Activated T-helper 17 cell treated with anti-CD3 and anti-CD28 coated beads, Interleukin-2, amount 50 U/mL, for 72 hours (primary cell): ENCODE measurements around the gene HSD17B3. TPM values are rescaled to one million over a fixed set of nuclear protein-coding genes. Genes with fewer than 3 reads are reported as not detected.
"Not testable (repeated sequence)": the region's sequence is repeated elsewhere in the genome, so short reads cannot be mapped to it uniquely, and the experiment has no call there.

Experiments
- ATAC-seq: fragments of 150-1000 bp; cut with Tn5 transposase; replicated peaks from 2 replicates; pipeline ENCODE4 v1.10.0; 2021; ENCODE audit warnings: mild to moderate bottlenecking, moderate library complexity
- H3K27ac Mint-ChIP-seq: one replicate; pipeline ENCODE4 v1.8.0; 2022; ENCODE audit warnings: mixed read lengths
- H3K27me3 Mint-ChIP-seq: one replicate; pipeline ENCODE4 v1.8.0; 2022; ENCODE audit warnings: mixed read lengths
- H3K36me3 Mint-ChIP-seq: one replicate; pipeline ENCODE4 v1.8.0; 2022; ENCODE audit warnings: low read depth, mild to moderate bottlenecking, mixed read lengths
- H3K4me1 Mint-ChIP-seq: one replicate; pipeline ENCODE4 v1.8.0; 2022; ENCODE audit warnings: mixed read lengths
- H3K4me3 Mint-ChIP-seq: one replicate; pipeline ENCODE4 v1.8.0; 2022; ENCODE audit warnings: mild to moderate bottlenecking, mixed read lengths
- H3K9me3 Mint-ChIP-seq: one replicate; pipeline ENCODE4 v1.8.0; 2022; ENCODE audit warnings: mixed read lengths
- total RNA-seq, 2 donors: library from RNA; stranded (reverse); gene quantifications; one replicate each; pipeline ENCODE4 v1.2.3, GENCODE V29; 2022

The HSD17B3 gene
- total RNA-seq, 2 donors from 2014 or later, result not detected

GRCh38 chr9:96204853-96205252, 97.1 kb downstream of the HSD17B3 start:
- ATAC-seq, result no peak
- no peaks in the 10 kb centered on the region for H3K36me3 Mint-ChIP-seq
- H3K4me1 Mint-ChIP-seq, result no peaks in the 10 kb centered on the region
- no peak overlapping the region for H3K4me3 Mint-ChIP-seq
- H3K27ac Mint-ChIP-seq, result no peak overlapping the region
- H3K27me3 Mint-ChIP-seq, result no peaks in the 10 kb centered on the region
- no peaks in the 10 kb centered on the region for H3K9me3 Mint-ChIP-seq

GRCh38 chr9:96203867-96204501, 98.0 kb downstream of the HSD17B3 start:
- H3K27me3 Mint-ChIP-seq, result peaks cover 4% of the 10 kb centered on the region
- no peak overlapping the region for H3K4me3 Mint-ChIP-seq
- no peak overlapping the region for H3K27ac Mint-ChIP-seq
- H3K36me3 Mint-ChIP-seq, result no peaks in the 10 kb centered on the region
- ATAC-seq, result no peak
- H3K4me1 Mint-ChIP-seq, result no peaks in the 10 kb centered on the region
- H3K9me3 Mint-ChIP-seq, result no peaks in the 10 kb centered on the region

- H3K36me3 Mint-ChIP-seq, result no peaks in the 10 kb centered on the region
- no peaks in the 10 kb centered on the region for H3K4me1 Mint-ChIP-seq
- no peak overlapping the region for H3K4me3 Mint-ChIP-seq
- no peak overlapping the region for H3K27ac Mint-ChIP-seq
- no peaks in the 10 kb centered on the region for H3K9me3 Mint-ChIP-seq
- H3K27me3 Mint-ChIP-seq, result peaks cover 5% of the 10 kb centered on the region
- no peak for ATAC-seq
Observed at GRCh38 chr9:96202971-96203780, 98.8 kb downstream of the HSD17B3 start.

- H3K4me1 Mint-ChIP-seq, result no peaks in the 10 kb centered on the region
- H3K27ac Mint-ChIP-seq, result no peak overlapping the region
- no peaks in the 10 kb centered on the region for H3K36me3 Mint-ChIP-seq
- H3K9me3 Mint-ChIP-seq, result no peaks in the 10 kb centered on the region
- H3K27me3 Mint-ChIP-seq, result peaks cover 12% of the 10 kb centered on the region
- ATAC-seq, result no peak
- no peak overlapping the region for H3K4me3 Mint-ChIP-seq
Observed at GRCh38 chr9:96201140-96201539, 100.8 kb downstream of the HSD17B3 start.

GRCh38 chr9:96199006-96199405, 103.0 kb downstream of the HSD17B3 start:
- Mint-ChIP-seq H3K4me1 (no peaks in the 10 kb centered on the region), H3K4me3 (no peak overlapping the region), H3K9me3 (no peaks in the 10 kb centered on the region), H3K27me3 (peaks cover 17% of the 10 kb centered on the region), H3K27ac (no peak overlapping the region), H3K36me3 (no peaks in the 10 kb centered on the region)
- ATAC-seq, result no peak

GRCh38 chr9:96195541-96195940, 106.4 kb downstream of the HSD17B3 start:
- Mint-ChIP-seq H3K27ac (no peak overlapping the region), H3K36me3 (no peaks in the 10 kb centered on the region), H3K9me3 (peaks cover 5% of the 10 kb centered on the region), H3K27me3 (peaks cover 29% of the 10 kb centered on the region), H3K4me1 (no peaks in the 10 kb centered on the region), H3K4me3 (no peak overlapping the region)
- no peak for ATAC-seq

- Mint-ChIP-seq H3K9me3 (peaks cover 6% of the 10 kb centered on the region), H3K4me3 (no peak overlapping the region), H3K27ac (no peak overlapping the region), H3K4me1 (no peaks in the 10 kb centered on the region), H3K36me3 (no peaks in the 10 kb centered on the region), H3K27me3 (peaks cover 24% of the 10 kb centered on the region)
- ATAC-seq, result no peak
Observed at GRCh38 chr9:96193236-96193755, 108.7 kb downstream of the HSD17B3 start.

- Mint-ChIP-seq H3K9me3 (peaks cover 6% of the 10 kb centered on the region), H3K4me1 (no peaks in the 10 kb centered on the region), H3K36me3 (no peaks in the 10 kb centered on the region), H3K27ac (no peak overlapping the region), H3K4me3 (no peak overlapping the region), H3K27me3 (peaks cover 24% of the 10 kb centered on the region)
- no peak for ATAC-seq
Observed at GRCh38 chr9:96192710-96193109, 109.3 kb downstream of the HSD17B3 start.

- Mint-ChIP-seq H3K9me3 (peaks cover 6% of the 10 kb centered on the region), H3K4me3 (no peak overlapping the region), H3K27me3 (peaks cover 22% of the 10 kb centered on the region), H3K4me1 (no peaks in the 10 kb centered on the region), H3K36me3 (no peaks in the 10 kb centered on the region), H3K27ac (no peak overlapping the region)
- ATAC-seq, result no peak
Observed at GRCh38 chr9:96189995-96190394, 112.0 kb downstream of the HSD17B3 start.

- not testable (repeated sequence) for H3K36me3 Mint-ChIP-seq, H3K4me3 Mint-ChIP-seq, H3K4me1 Mint-ChIP-seq, H3K27ac Mint-ChIP-seq, ATAC-seq, H3K9me3 Mint-ChIP-seq
- H3K27me3 Mint-ChIP-seq, result peaks cover 22% of the 10 kb centered on the region
Observed at GRCh38 chr9:96189581-96189980, 112.4 kb downstream of the HSD17B3 start.

- Mint-ChIP-seq H3K27ac (no peak overlapping the region), H3K36me3 (no peaks in the 10 kb centered on the region), H3K27me3 (peaks cover 30% of the 10 kb centered on the region), H3K9me3 (peaks cover 6% of the 10 kb centered on the region), H3K4me1 (no peaks in the 10 kb centered on the region), H3K4me3 (no peak overlapping the region)
- no peak for ATAC-seq
Observed at GRCh38 chr9:96188571-96188970, 113.4 kb downstream of the HSD17B3 start.

- no peak overlapping the region for H3K27ac Mint-ChIP-seq
- ATAC-seq, result no peak
- peaks cover 6% of the 10 kb centered on the region for H3K9me3 Mint-ChIP-seq
- no peak overlapping the region for H3K4me3 Mint-ChIP-seq
- no peaks in the 10 kb centered on the region for H3K36me3 Mint-ChIP-seq
- no peaks in the 10 kb centered on the region for H3K4me1 Mint-ChIP-seq
- peaks cover 33% of the 10 kb centered on the region for H3K27me3 Mint-ChIP-seq
Observed at GRCh38 chr9:96187151-96187555, 114.8 kb downstream of the HSD17B3 start.

GRCh38 chr9:96186591-96187011, 115.4 kb downstream of the HSD17B3 start:
- Mint-ChIP-seq H3K4me1 (no peaks in the 10 kb centered on the region), H3K27ac (no peak overlapping the region), H3K4me3 (no peak overlapping the region), H3K27me3 (peaks cover 33% of the 10 kb centered on the region), H3K36me3 (no peaks in the 10 kb centered on the region), H3K9me3 (peaks cover 6% of the 10 kb centered on the region)
- ATAC-seq, result no peak

- ATAC-seq, result peak; percentile 72
- H3K9me3 Mint-ChIP-seq, result peaks cover 1% of the 10 kb centered on the region
- H3K27ac Mint-ChIP-seq, result no peak overlapping the region
- no peaks in the 10 kb centered on the region for H3K4me1 Mint-ChIP-seq
- peaks cover 28% of the 10 kb centered on the region for H3K27me3 Mint-ChIP-seq
- no peak overlapping the region for H3K4me3 Mint-ChIP-seq
- H3K36me3 Mint-ChIP-seq, result no peaks in the 10 kb centered on the region
Observed at GRCh38 chr9:96185518-96186156, 116.3 kb downstream of the HSD17B3 start.
